Mesenchymal stem cell (in vitro differentiated cells and primary cell): Measurements from ENCODE around the gene FZD4.

Experiments
- DNase-seq: peaks from one replicate; pipeline ENCODE4 v3.0.0-alpha.2; 2013
- H2AFZ ChIP-seq: one replicate; pipeline ENCODE4 v1.6.1; 2013; ENCODE audit warnings: low read depth, mild to moderate bottlenecking, control low read depth, inconsistent platforms, low read length, moderate library complexity
- H2AK5ac ChIP-seq: 2 replicates; pipeline ENCODE4 v1.6.1; 2013; ENCODE audit warnings: low read length, moderate library complexity, mild to moderate bottlenecking, inconsistent platforms; ENCODE audit not compliant: severe bottlenecking
- H2BK120ac ChIP-seq: one replicate; pipeline ENCODE4 v1.6.1; 2013; ENCODE audit warnings: low read depth, mild to moderate bottlenecking, inconsistent platforms, low read length, moderate library complexity
- H2BK12ac ChIP-seq, 2 experiments: one replicate each; pipeline ENCODE4 v1.6.1; 2013; ENCODE audit warnings: inconsistent platforms in 2 of 2, low read length in 2 of 2, mild to moderate bottlenecking in 2 of 2, moderate library complexity in 2 of 2, control low read depth in 1 of 2
- H2BK15ac ChIP-seq: one replicate; pipeline ENCODE4 v1.6.1; 2013; ENCODE audit warnings: mild to moderate bottlenecking, low read depth, inconsistent platforms; ENCODE audit not compliant: poor library complexity, severe bottlenecking
- H2BK5ac ChIP-seq: 2 replicates; pipeline ENCODE4 v1.6.1; 2013; ENCODE audit warnings: low read depth, mild to moderate bottlenecking, low read length, control low read depth, inconsistent platforms; ENCODE audit not compliant: poor library complexity, severe bottlenecking
- H3K14ac ChIP-seq, 2 experiments: one replicate each; pipeline ENCODE4 v1.6.1; 2013; ENCODE audit warnings: inconsistent platforms in 2 of 2, low read length in 2 of 2, control low read depth in 1 of 2, mild to moderate bottlenecking in 1 of 2, moderate library complexity in 1 of 2
- H3K18ac ChIP-seq, 2 experiments: one replicate each; pipeline ENCODE4 v1.6.1; 2013; ENCODE audit warnings: inconsistent platforms in 2 of 2, low read length in 2 of 2, control low read depth in 1 of 2, low read depth in 1 of 2, mild to moderate bottlenecking in 1 of 2
- H3K23ac ChIP-seq, 2 experiments: one replicate each; pipeline ENCODE4 v1.6.1; 2013; ENCODE audit warnings: inconsistent platforms in 2 of 2, low read length in 2 of 2, mild to moderate bottlenecking in 2 of 2, moderate library complexity in 2 of 2, control low read depth in 1 of 2
- H3K27ac ChIP-seq: 2 replicates; pipeline ENCODE4 v1.5.1; 2013; ENCODE audit warnings: mild to moderate bottlenecking, moderate library complexity, low read length, control low read depth, inconsistent platforms; ENCODE audit not compliant: poor library complexity, severe bottlenecking
- H3K27me3 ChIP-seq, 2 experiments: 2 replicates each; pipeline versions ENCODE4 v1.6.1 to v1.7.0; 2013; ENCODE audit warnings: low read length in 2 of 2, mild to moderate bottlenecking in 2 of 2, moderate library complexity in 2 of 2, control low read depth in 1 of 2, inconsistent platforms in 1 of 2; ENCODE audit not compliant: control insufficient read depth in 1 of 2, insufficient read depth in 1 of 2
- H3K36me3 ChIP-seq, 2 experiments: 2 replicates each; pipeline versions ENCODE4 v1.6.1 to v1.7.0; 2013; ENCODE audit warnings: low read length in 2 of 2, control low read depth in 1 of 2, inconsistent platforms in 1 of 2, low read depth in 1 of 2, mild to moderate bottlenecking in 1 of 2; ENCODE audit not compliant: insufficient read depth in 2 of 2, control insufficient read depth in 1 of 2
- H3K4ac ChIP-seq, 2 experiments: one replicate each; pipeline ENCODE4 v1.6.1; 2013; ENCODE audit warnings: inconsistent platforms in 2 of 2, low read length in 2 of 2, mild to moderate bottlenecking in 2 of 2, moderate library complexity in 2 of 2, control low read depth in 1 of 2, low read depth in 1 of 2
- H3K4me1 ChIP-seq: 2 replicates; pipeline ENCODE4 v1.6.1; 2013; ENCODE audit warnings: low read depth, low read length, control low read depth; ENCODE audit not compliant: control insufficient read depth, insufficient read depth
- H3K4me2 ChIP-seq: 2 replicates; pipeline ENCODE4 v1.6.1; 2013; ENCODE audit warnings: low read length, mild to moderate bottlenecking, inconsistent platforms; ENCODE audit not compliant: poor library complexity, severe bottlenecking
- H3K4me3 ChIP-seq, 2 experiments: 2 replicates each; pipeline versions ENCODE4 v1.5.1 to v1.7.0; 2013; ENCODE audit warnings: low read length in 2 of 2, mild to moderate bottlenecking in 2 of 2, control low read depth in 1 of 2, low read depth in 1 of 2; ENCODE audit not compliant: insufficient read depth in 1 of 2
- H3K79me1 ChIP-seq: replicated peaks from 2 replicates; pipeline ENCODE4 v1.6.1; 2013; ENCODE audit warnings: mild to moderate bottlenecking, control low read depth, low read length, inconsistent platforms; ENCODE audit not compliant: poor library complexity, severe bottlenecking
- H3K9ac ChIP-seq: 2 replicates; pipeline ENCODE4 v1.7.0; 2013; ENCODE audit warnings: mild to moderate bottlenecking, low read length, moderate library complexity
- H3K9me3 ChIP-seq: 2 replicates; pipeline ENCODE4 v1.7.0; 2013; ENCODE audit warnings: mild to moderate bottlenecking, low read length; ENCODE audit not compliant: control insufficient read depth
- H4K8ac ChIP-seq: one replicate; pipeline ENCODE4 v1.6.1; 2013; ENCODE audit warnings: inconsistent platforms, mild to moderate bottlenecking, low read length, moderate library complexity
- H4K91ac ChIP-seq: one replicate; pipeline ENCODE4 v1.6.1; 2013; ENCODE audit warnings: mild to moderate bottlenecking, low read length, inconsistent platforms
- WGBS: methylation state at CpG from one replicate; pipeline ENCODE4 v1.1.7; 2013; ENCODE audit warnings: mixed read lengths; 5-methylcytosine and 5-hydroxymethylcytosine counted together

The FZD4 gene

DNA sequence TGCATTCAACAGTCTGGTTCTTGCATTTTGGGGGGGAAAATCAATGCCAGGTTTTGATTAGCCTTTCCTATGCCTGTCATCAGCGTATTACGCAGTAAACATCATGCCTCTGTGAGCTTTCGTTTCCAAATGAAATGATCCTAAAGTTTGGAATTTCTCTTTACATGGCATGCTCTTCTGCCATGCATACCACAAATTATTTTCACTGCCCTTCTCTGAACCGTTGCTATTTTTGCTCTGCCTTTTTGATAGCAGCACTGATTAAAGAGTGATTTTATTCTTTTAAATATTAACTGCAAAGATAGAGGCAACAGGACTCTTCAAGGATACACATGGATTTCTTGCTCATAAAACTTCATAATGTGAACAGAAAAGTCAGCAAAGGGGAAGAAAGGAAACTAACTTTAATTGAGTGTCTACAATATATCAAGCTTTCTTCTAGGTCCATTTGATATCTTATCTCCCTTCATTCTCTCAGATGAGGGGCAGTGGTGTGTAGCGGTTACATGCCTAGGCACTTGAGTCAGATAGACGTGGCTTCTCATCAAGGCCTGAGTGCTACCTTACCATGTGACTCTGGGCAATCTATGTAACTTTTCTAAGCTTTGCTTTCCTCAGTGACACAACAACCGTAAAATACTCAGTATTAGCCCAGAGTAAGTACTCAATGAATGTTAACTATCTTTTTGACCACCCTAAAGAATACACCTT, 25.0 kb upstream of the FZD4 start:
- H2BK5ac ChIP-seq: no peak overlapping the region
- no peak overlapping the region for H2BK120ac ChIP-seq
- H3K27me3 ChIP-seq: no peaks in the 10 kb centered on the region
- peaks cover 1% of the 10 kb centered on the region for H3K4me1 ChIP-seq
- no peak overlapping the region for H3K4me2 ChIP-seq
- 88% methylated on average over 6 of the region's 7 CpGs for WGBS
- H3K18ac ChIP-seq: no peak overlapping the region
- no peak overlapping the region for H4K91ac ChIP-seq
- H2AFZ ChIP-seq: no peak overlapping the region
- H2BK12ac ChIP-seq: no peak overlapping the region
- H3K23ac ChIP-seq: no peak overlapping the region
- H2BK15ac ChIP-seq: no peak overlapping the region
- no peak overlapping the region for H3K4ac ChIP-seq
- H2AK5ac ChIP-seq: no peak overlapping the region
- H3K9me3 ChIP-seq: no peaks in the 10 kb centered on the region
- H3K79me1 ChIP-seq: no peaks in the 10 kb centered on the region
- no peak for DNase-seq
- H3K36me3 ChIP-seq: no peaks in the 10 kb centered on the region
- H4K8ac ChIP-seq: no peak overlapping the region
- H3K14ac ChIP-seq: no peak overlapping the region
- H3K9ac ChIP-seq: no peak overlapping the region
- H3K27ac ChIP-seq: no peak overlapping the region
- H3K4me3 ChIP-seq: no peak overlapping the region

DNA sequence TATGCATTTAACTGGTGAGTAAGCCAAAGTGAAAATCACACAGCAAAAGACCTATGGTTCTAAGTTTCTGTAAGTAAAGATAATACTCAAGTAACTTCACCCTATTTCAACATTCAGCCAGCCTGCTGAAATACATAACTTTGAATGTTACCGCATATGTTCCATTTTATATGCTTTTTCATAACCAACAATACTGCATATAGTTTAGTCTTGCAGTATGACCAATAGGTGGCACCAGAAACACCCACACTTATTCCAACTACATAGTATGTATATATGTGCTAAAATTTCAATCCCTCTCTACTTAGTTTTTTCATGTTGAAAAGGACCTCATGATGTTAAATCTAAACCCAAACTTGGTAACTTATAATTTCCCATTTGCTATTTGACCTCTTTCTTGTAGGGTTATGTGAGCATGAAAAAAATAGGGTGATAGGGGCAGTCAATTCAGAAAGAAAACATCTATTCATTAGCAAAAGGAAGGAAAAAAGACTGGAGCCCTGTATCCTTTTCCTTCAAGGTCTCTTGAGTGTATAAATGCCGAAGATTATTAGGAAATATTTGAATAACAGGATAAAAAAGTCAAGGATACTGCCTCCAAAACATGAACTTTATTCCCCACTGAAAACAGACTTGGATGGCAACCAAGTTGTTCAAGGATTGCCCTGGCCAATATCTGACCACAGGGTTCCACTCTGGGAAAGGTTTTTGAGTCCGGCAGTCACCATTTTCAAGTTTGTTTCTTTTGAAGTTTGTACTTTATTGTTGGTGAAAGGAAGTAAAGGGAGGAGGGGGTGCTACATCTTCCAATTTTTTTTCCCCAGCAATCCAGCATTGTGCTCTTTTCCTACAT, 23.8 kb upstream of the FZD4 start:
- H3K4me2 ChIP-seq: no peak overlapping the region
- H3K14ac ChIP-seq: no peak overlapping the region
- H3K18ac ChIP-seq: no peak overlapping the region
- H4K8ac ChIP-seq: no peak overlapping the region
- H2BK120ac ChIP-seq: no peak overlapping the region
- H3K9me3 ChIP-seq: no peaks in the 10 kb centered on the region
- H3K9ac ChIP-seq: peak overlapping the region; percentile 62
- no peak overlapping the region for H3K23ac ChIP-seq
- H3K4ac ChIP-seq: no peak overlapping the region
- no peaks in the 10 kb centered on the region for H3K36me3 ChIP-seq
- H2BK12ac ChIP-seq: no peak overlapping the region
- H2AFZ ChIP-seq: no peak overlapping the region
- no peak overlapping the region for H2BK15ac ChIP-seq
- WGBS: 85% methylated on average over 2 of the region's 3 CpGs
- H3K27ac ChIP-seq: no peak overlapping the region
- peaks cover 1% of the 10 kb centered on the region for H3K4me1 ChIP-seq
- no peak overlapping the region for H2BK5ac ChIP-seq
- no peak overlapping the region for H2AK5ac ChIP-seq
- H3K27me3 ChIP-seq: no peaks in the 10 kb centered on the region
- no peak overlapping the region for H4K91ac ChIP-seq
- DNase-seq: peak; percentile 44
- H3K79me1 ChIP-seq: no peaks in the 10 kb centered on the region
- H3K4me3 ChIP-seq: peak overlapping the region in 1 of 2 experiments; percentile 9

DNA sequence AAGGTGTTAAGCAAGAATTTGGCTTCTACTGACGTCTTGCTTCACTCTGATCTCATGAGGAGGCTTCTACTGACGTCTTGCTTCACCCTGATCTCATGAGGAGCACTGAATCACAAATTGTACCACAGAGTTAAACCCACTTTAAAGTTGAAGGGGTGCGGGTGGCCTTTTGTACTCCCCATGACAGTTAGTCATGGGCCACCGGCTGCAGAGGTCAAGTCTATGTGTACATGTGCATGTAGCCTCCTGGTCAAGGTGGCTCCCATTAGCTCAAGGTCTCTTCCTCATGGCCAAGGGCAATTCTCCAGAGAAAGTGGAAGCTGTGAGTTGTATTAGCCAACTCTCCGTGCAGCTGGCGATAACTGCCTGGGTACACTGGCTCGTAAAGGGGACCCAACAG, 23.1 kb upstream of the FZD4 start:
- 83% methylated on average over 7 of the region's 7 CpGs for WGBS
- no peak overlapping the region for H2BK5ac ChIP-seq
- DNase-seq: peak; percentile 42

DNA sequence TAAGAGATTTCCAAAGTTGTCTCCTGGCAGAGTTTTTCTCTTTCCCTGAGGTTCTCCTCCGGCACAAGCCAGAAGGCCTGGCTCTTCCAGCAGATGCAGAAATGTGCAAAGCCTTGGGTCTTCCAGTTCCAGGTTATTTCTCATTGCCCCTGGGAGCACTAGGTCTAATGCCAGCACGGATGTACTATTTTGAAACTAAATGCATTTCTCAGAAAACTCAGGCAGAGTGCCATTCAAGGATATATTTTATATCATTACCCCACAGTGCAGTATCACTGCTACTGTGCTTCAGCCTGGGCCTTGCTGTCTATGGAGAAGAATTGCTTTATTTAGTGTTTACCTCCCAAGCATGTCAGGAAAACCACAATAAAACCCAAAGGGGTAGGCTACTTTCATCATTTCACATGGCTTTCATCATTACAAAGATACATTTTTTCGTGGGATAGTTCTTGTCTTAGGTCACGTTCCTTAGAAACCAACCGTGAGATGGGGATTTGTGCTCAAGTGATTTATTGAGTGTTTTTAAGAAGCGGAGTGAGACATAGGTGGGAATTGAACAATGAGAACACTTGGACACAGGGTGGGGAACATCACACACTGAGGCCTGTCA, 22.4 kb upstream of the FZD4 start:
- peaks cover 0 to 4% of the 10 kb centered on the region in 2 experiments for H3K36me3 ChIP-seq
- H3K4ac ChIP-seq: no peak overlapping the region
- H3K18ac ChIP-seq: no peak overlapping the region
- H4K91ac ChIP-seq: no peak overlapping the region
- no peak overlapping the region for H4K8ac ChIP-seq
- no peak overlapping the region for H3K23ac ChIP-seq
- no peak overlapping the region for H2BK120ac ChIP-seq
- H3K4me1 ChIP-seq: peaks cover 1% of the 10 kb centered on the region
- peaks cover 12% of the 10 kb centered on the region for H3K9me3 ChIP-seq
- no peak overlapping the region for H3K14ac ChIP-seq
- H3K4me3 ChIP-seq: no peak overlapping the region
- DNase-seq: no peak
- H2AK5ac ChIP-seq: no peak overlapping the region
- H3K79me1 ChIP-seq: no peaks in the 10 kb centered on the region
- no peak overlapping the region for H2BK5ac ChIP-seq
- H3K4me2 ChIP-seq: no peak overlapping the region
- no peak overlapping the region for H2BK12ac ChIP-seq
- no peak overlapping the region for H2AFZ ChIP-seq
- no peak overlapping the region for H3K27ac ChIP-seq
- peak overlapping the region; percentile 18 for H3K9ac ChIP-seq
- WGBS: 92% methylated on average over 6 of the region's 6 CpGs
- no peaks in the 10 kb centered on the region for H3K27me3 ChIP-seq
- H2BK15ac ChIP-seq: no peak overlapping the region

More for the DNA sequence above, 23.1 kb upstream of the FZD4 start:
- Histone ChIP-seq H3K27me3 (no peaks in the 10 kb centered on the region), H3K4me1 (peaks cover 1% of the 10 kb centered on the region), H2BK12ac (no peak overlapping the region), H3K79me1 (no peaks in the 10 kb centered on the region), H2BK120ac (no peak overlapping the region), H3K9ac (peak overlapping the region; percentile 13), H3K23ac (no peak overlapping the region), H3K4me2 (no peak overlapping the region), H4K8ac (no peak overlapping the region), H3K18ac (no peak overlapping the region), H2BK15ac (no peak overlapping the region), H3K36me3 (peaks cover 0 to 2% of the 10 kb centered on the region in 2 experiments), H3K9me3 (peaks cover 5% of the 10 kb centered on the region), H3K4ac (no peak overlapping the region), H3K14ac (no peak overlapping the region), H3K27ac (no peak overlapping the region), H2AK5ac (no peak overlapping the region), H3K4me3 (peak overlapping the region in 1 of 2 experiments; percentile 9), H2AFZ (no peak overlapping the region), H4K91ac (no peak overlapping the region)
